ACC112 (cell line): ENCODE results near the gene TMEM101.
"Not testable (repeated sequence)": the region's sequence is repeated elsewhere in the genome, so short reads cannot be mapped to it uniquely, and the experiment has no call there.

Experiments used
- H2AFZ ChIP-seq: fragments of 200-600 bp; sonication (generic); one replicate; pipeline ENCODE4 v1.6.0; 2017; ENCODE audit warnings: antibody characterized with exemption, low read length; ENCODE audit not compliant: unreplicated experiment
- H3K27ac ChIP-seq: fragments of 200-600 bp; sonication (generic); 2 replicates; pipeline ENCODE4 v1.5.1; 2014; ENCODE audit warnings: low read depth, mild to moderate bottlenecking, antibody characterized with exemption, low read length, moderate library complexity
- H3K27me3 ChIP-seq: fragments of 200-600 bp; sonication (generic); 2 replicates; pipeline ENCODE4 v1.6.1; 2014; ENCODE audit warnings: mild to moderate bottlenecking, antibody characterized with exemption, low read length, moderate library complexity, mixed read lengths; ENCODE audit not compliant: insufficient read depth
- H3K36me3 ChIP-seq: fragments of 200-600 bp; sonication (generic); 2 replicates; pipeline ENCODE4 v1.6.1; 2016; ENCODE audit warnings: mild to moderate bottlenecking, antibody characterized with exemption, low read length, moderate library complexity, mixed read lengths; ENCODE audit not compliant: insufficient read depth
- H3K4me1 ChIP-seq: fragments of 200-600 bp; sonication (generic); one replicate; pipeline ENCODE4 v1.6.1; 2016; ENCODE audit warnings: low read length, mixed read lengths; ENCODE audit not compliant: insufficient read depth, unreplicated experiment, control insufficient read depth
- H3K4me3 ChIP-seq: fragments of 200-600 bp; sonication (generic); 2 replicates; pipeline ENCODE4 v1.5.1; 2014; ENCODE audit warnings: mild to moderate bottlenecking, low read depth, low read length
- H3K79me2 ChIP-seq: fragments of 200-600 bp; sonication (generic); one replicate; pipeline ENCODE4 v1.6.0; 2016; ENCODE audit warnings: low read length; ENCODE audit not compliant: control insufficient read depth, unreplicated experiment, insufficient read depth

Gene TMEM101

GRCh38 chr17:43999024-43999423 lies 15.7 kb downstream of the TMEM101 start:
- Histone ChIP-seq H3K4me1 (peaks cover 33% of the 10 kb centered on the region), H3K4me3 (no peak overlapping the region), H3K79me2 (no peaks in the 10 kb centered on the region), H3K27ac (no peak overlapping the region), H3K36me3 (no peaks in the 10 kb centered on the region), H3K27me3 (no peaks in the 10 kb centered on the region), H2AFZ (no peak overlapping the region)

GRCh38 chr17:43998552-43998951 lies 16.2 kb downstream of the TMEM101 start:
- Histone ChIP-seq H3K4me1 (peaks cover 33% of the 10 kb centered on the region), H2AFZ (no peak overlapping the region), H3K79me2 (no peaks in the 10 kb centered on the region), H3K27ac (no peak overlapping the region), H3K4me3 (no peak overlapping the region), H3K36me3 (no peaks in the 10 kb centered on the region), H3K27me3 (no peaks in the 10 kb centered on the region)

GRCh38 chr17:43997180-43997579 lies 17.6 kb downstream of the TMEM101 start:
- H3K36me3 ChIP-seq, H2AFZ ChIP-seq, H3K27ac ChIP-seq, H3K4me3 ChIP-seq, H3K79me2 ChIP-seq, H3K27me3 ChIP-seq: not testable (repeated sequence)
- peaks cover 25% of the 10 kb centered on the region for H3K4me1 ChIP-seq

- Histone ChIP-seq H3K27ac (no peak overlapping the region), H3K27me3 (no peaks in the 10 kb centered on the region), H3K79me2 (no peaks in the 10 kb centered on the region), H3K4me3 (peak overlapping the region; percentile 74), H2AFZ (peak overlapping the region; percentile 97), H3K4me1 (peaks cover 14% of the 10 kb centered on the region), H3K36me3 (no peaks in the 10 kb centered on the region)
These were observed 19.7 kb downstream of the TMEM101 start for GRCh38 chr17:43995150-43995471.

- Histone ChIP-seq H3K27me3 (no peaks in the 10 kb centered on the region), H3K79me2 (no peaks in the 10 kb centered on the region), H3K4me1 (peaks cover 11% of the 10 kb centered on the region), H3K27ac (no peak overlapping the region), H2AFZ (peak overlapping the region; percentile 97), H3K36me3 (no peaks in the 10 kb centered on the region), H3K4me3 (peak overlapping the region; percentile 74)
These were observed 20.3 kb downstream of the TMEM101 start for GRCh38 chr17:43994272-43995149.

- Histone ChIP-seq H3K4me3 (no peak overlapping the region), H3K27ac (no peak overlapping the region), H2AFZ (no peak overlapping the region), H3K36me3 (no peaks in the 10 kb centered on the region), H3K79me2 (no peaks in the 10 kb centered on the region), H3K4me1 (peaks cover 3% of the 10 kb centered on the region), H3K27me3 (no peaks in the 10 kb centered on the region)
These were observed 22.1 kb downstream of the TMEM101 start for GRCh38 chr17:43992641-43993040.

- no peaks in the 10 kb centered on the region for H3K4me1 ChIP-seq
- H3K36me3 ChIP-seq, result no peaks in the 10 kb centered on the region
- H3K79me2 ChIP-seq, result no peaks in the 10 kb centered on the region
- H2AFZ ChIP-seq, result no peak overlapping the region
- H3K27ac ChIP-seq, result no peak overlapping the region
- H3K27me3 ChIP-seq, result peaks cover 11% of the 10 kb centered on the region
- no peak overlapping the region for H3K4me3 ChIP-seq
These were observed 26.5 kb downstream of the TMEM101 start for GRCh38 chr17:43988301-43988700.

- no peaks in the 10 kb centered on the region for H3K79me2 ChIP-seq
- no peaks in the 10 kb centered on the region for H3K36me3 ChIP-seq
- peaks cover 21% of the 10 kb centered on the region for H3K27me3 ChIP-seq
- H3K4me3 ChIP-seq, result no peak overlapping the region
- H3K4me1 ChIP-seq, result no peaks in the 10 kb centered on the region
- H3K27ac ChIP-seq, result no peak overlapping the region
- H2AFZ ChIP-seq, result no peak overlapping the region
These were observed 27.4 kb downstream of the TMEM101 start for GRCh38 chr17:43987131-43988021.

GRCh38 chr17:43986225-43986981 lies 28.4 kb downstream of the TMEM101 start:
- H3K36me3 ChIP-seq, result no peaks in the 10 kb centered on the region
- H3K79me2 ChIP-seq, result no peaks in the 10 kb centered on the region
- H3K4me1 ChIP-seq, result no peaks in the 10 kb centered on the region
- H2AFZ ChIP-seq, result no peak overlapping the region
- H3K4me3 ChIP-seq, result no peak overlapping the region
- peaks cover 25% of the 10 kb centered on the region for H3K27me3 ChIP-seq
- H3K27ac ChIP-seq, result no peak overlapping the region

- no peaks in the 10 kb centered on the region for H3K4me1 ChIP-seq
- H3K27me3 ChIP-seq, result peaks cover 32% of the 10 kb centered on the region
- H3K79me2 ChIP-seq, result no peaks in the 10 kb centered on the region
- H3K36me3 ChIP-seq, result no peaks in the 10 kb centered on the region
- H2AFZ ChIP-seq, result no peak overlapping the region
- no peak overlapping the region for H3K27ac ChIP-seq
- peak overlapping the region; percentile 74; the same call in 1 of the 2 replicates for H3K4me3 ChIP-seq
These were observed 30.2 kb downstream of the TMEM101 start for GRCh38 chr17:43984521-43984920.
